Suprapubic skin (tissue), 3 donors: ENCODE measurements around the gene PMEL.

Experiments
- CTCF ChIP-seq, 2 donors: fragments of 200-600 bp in 1 of 2; fragments of 450-650 bp in 1 of 2; sonication (generic) in 1 of 2; IDR thresholded peaks; one replicate each; pipeline ENCODE4 v1.5.1; 2016 to 2019; ENCODE audit warnings: antibody characterized with exemption in 2 of 2, mild to moderate bottlenecking in 1 of 2, moderate library complexity in 1 of 2
- POLR2AphosphoS5 ChIP-seq, 3 donors: sonication (generic); formaldehyde crosslinking; IDR thresholded peaks; one replicate each; pipeline ENCODE4 v1.6.1; 2017; ENCODE audit warnings: antibody characterized with exemption in 3 of 3

- TF ChIP-seq CTCF (IDR thresholded peaks at IDR 0.05), result peak; percentile 85
- TF ChIP-seq POLR2AphosphoS5 (IDR thresholded peaks at IDR 0.05), result peak in 1 of 3 donors; percentile 44
Measured at GRCh38 chr12:55940065-55940732, 25.6 kb downstream of the PMEL start.
